ENCODE results near the gene HEG1. TPM values are rescaled to one million over a fixed set of nuclear protein-coding genes. Genes with fewer than 3 reads are reported as not detected.
A peak's percentile ranks its signal among the peaks of the same experiment; 100 is the strongest.

Gene HEG1
- total and polyA plus RNA-seq, 8 donors, result 2.3 to 56.9 (median 21.5) TPM

DNA sequence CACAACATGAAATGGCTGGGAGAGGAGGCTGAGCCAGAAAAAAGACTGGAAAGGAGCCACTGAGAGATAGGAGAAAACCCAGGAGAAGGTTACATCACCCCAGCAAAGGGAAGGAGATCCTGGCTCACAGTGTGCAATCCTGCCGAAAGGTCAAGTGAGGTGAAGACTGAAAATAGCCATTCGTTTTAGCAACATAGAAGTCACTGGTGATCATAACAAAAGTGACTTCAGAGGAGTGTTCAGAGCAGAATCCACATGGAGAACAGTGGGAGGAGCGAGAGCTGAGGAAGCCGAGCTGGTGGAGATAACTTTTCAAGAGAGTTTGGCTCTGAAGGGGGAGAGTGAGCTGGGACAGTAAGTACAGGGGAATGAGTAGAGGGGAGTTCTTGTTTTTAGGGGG lies 5.4 kb upstream of the HEG1 start:
- Histone ChIP-seq H3K27ac (peak overlapping the region in 4 of 5 donors; percentile 59 to 76 (median 66)), H3K36me3 (no peaks in the 10 kb centered on the region), H3K9me3 (no peaks in the 10 kb centered on the region), H3K4me1 (peaks cover 23 to 52% (median 36%) of the 10 kb centered on the region in 4 donors), H3K4me3 (no peak overlapping the region), H3K27me3 (no peaks in the 10 kb centered on the region)
- TF ChIP-seq POLR2AphosphoS5 (IDR thresholded peaks at IDR 0.05), result peak; percentile 35 to 82 (median 80)
- no peak for TF ChIP-seq POLR2A (IDR thresholded peaks at IDR 0.05)
- peak in 1 of 2 donors; percentile 83 for DNase-seq
- WGBS, 5 donors, result 40 to 78% (median 68%) methylated on average over 4 of the region's 4 CpGs
- intact Hi-C loops (cut with DNase I; ENCODE audit: low total_unique reads), result loop anchor here (10.0 kb wide), 1 partner anchor 74 kb away; no protein-coding TSS in a partner anchor

GRCh38 chr3:125059488-125060245 lies 3.9 kb upstream of the HEG1 start:
- Histone ChIP-seq H3K36me3 (no peaks in the 10 kb centered on the region), H3K27me3 (no peaks in the 10 kb centered on the region), H3K4me1 (peaks cover 24 to 55% (median 46%) of the 10 kb centered on the region in 4 donors), H3K27ac (peak overlapping the region in 1 of 5 donors; percentile 92), H3K4me3 (no peak overlapping the region), H3K9me3 (no peaks in the 10 kb centered on the region)
- no peak for DNase-seq
- intact Hi-C loops (cut with DNase I; ENCODE audit: low total_unique reads), result loop anchor here (10.0 kb wide), 1 partner anchor 75 kb away; no protein-coding TSS in a partner anchor
- no peak for TF ChIP-seq POLR2AphosphoS5 (IDR thresholded peaks at IDR 0.05)
- no peak for TF ChIP-seq EP300 (IDR thresholded peaks at IDR 0.05)
- TF ChIP-seq POLR2A (IDR thresholded peaks at IDR 0.05), result no peak
- TF ChIP-seq CTCF (IDR thresholded peaks at IDR 0.05), result no peak
- WGBS, 5 donors, result 66 to 81% (median 80%) methylated on average over 7 of the region's 7 CpGs

DNA sequence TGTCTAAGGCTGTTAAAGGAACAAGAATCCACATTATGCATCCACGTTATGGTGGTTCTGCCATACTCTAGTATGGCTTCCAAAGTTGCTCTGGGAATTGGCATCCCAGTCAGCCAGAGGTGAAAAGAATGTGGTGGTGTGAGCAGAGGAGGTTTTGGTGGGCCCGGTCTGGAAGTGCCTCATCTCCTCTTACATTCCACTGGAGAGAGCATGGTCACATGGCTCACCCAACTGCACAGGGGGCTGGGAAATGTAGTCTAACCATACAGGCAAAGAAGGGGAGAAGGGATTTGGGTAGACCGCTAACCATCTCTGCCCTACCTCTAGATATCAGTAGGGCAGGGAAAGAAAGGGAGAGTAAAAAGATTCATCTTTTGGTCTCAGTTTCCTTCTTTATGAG lies 3.2 kb upstream of the HEG1 start:
- DNase-seq, result no peak
- intact Hi-C loops (cut with DNase I; ENCODE audit: low total_unique reads), result no loop called here
- Histone ChIP-seq H3K36me3 (no peaks in the 10 kb centered on the region), H3K4me3 (no peak overlapping the region), H3K27ac (peak overlapping the region in 1 of 5 donors; percentile 92), H3K9me3 (no peaks in the 10 kb centered on the region), H3K4me1 (peaks cover 25 to 62% (median 49%) of the 10 kb centered on the region in 4 donors), H3K27me3 (no peaks in the 10 kb centered on the region)
- 96 to 99% (median 97%) methylated on average over 3 of the region's 3 CpGs for WGBS, 5 donors
- TF ChIP-seq CTCF (IDR thresholded peaks at IDR 0.05) (no peak), POLR2A (IDR thresholded peaks at IDR 0.05) (no peak), EP300 (IDR thresholded peaks at IDR 0.05) (no peak), POLR2AphosphoS5 (IDR thresholded peaks at IDR 0.05) (no peak)

DNA sequence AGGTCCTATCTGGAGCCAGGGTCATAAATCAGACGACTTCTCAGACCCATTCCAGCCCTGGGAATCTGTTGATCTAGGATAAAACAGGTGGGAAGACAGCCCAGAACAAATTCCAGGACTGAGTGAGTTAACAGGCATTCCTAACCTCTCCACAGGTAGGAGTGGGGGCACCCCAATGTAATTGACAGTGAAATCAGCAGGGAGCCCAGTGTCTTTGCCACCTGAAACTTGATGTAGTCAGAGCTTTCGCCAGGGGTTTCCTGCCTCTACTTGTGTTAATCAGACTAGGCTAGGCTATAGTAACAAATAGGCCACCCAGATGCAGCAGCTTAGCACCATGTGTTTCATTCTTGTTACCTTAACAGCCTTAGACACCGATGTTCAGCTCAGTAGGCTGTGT lies 2.7 kb upstream of the HEG1 start:
- H3K27ac ChIP-seq, result peak overlapping the region in 2 of 5 donors; percentile 92
- no peaks in the 10 kb centered on the region for H3K36me3 ChIP-seq
- no peak for TF ChIP-seq EP300 (IDR thresholded peaks at IDR 0.05)
- no peak for TF ChIP-seq POLR2AphosphoS5 (IDR thresholded peaks at IDR 0.05)
- TF ChIP-seq CTCF (IDR thresholded peaks at IDR 0.05), result no peak
- TF ChIP-seq POLR2A (IDR thresholded peaks at IDR 0.05), result no peak
- 91 to 97% (median 93%) methylated on average over 3 of the region's 3 CpGs for WGBS, 5 donors
- DNase-seq, result no peak
- no peaks in the 10 kb centered on the region for H3K9me3 ChIP-seq
- no peak overlapping the region for H3K4me3 ChIP-seq
- intact Hi-C loops (cut with DNase I; ENCODE audit: low total_unique reads), result no loop called here
- H3K27me3 ChIP-seq, result no peaks in the 10 kb centered on the region
- peaks cover 29 to 64% (median 52%) of the 10 kb centered on the region in 4 donors for H3K4me1 ChIP-seq

Data from stomach (tissue), 9 donors.